Keratinocyte (primary cell): Measurements from ENCODE around the gene ZDHHC20. TPM values are rescaled to one million over a fixed set of nuclear protein-coding genes. Genes with fewer than 3 reads are reported as not detected.

Experiments used
- DNase-seq: peaks from one replicate; pipeline ENCODE4 v3.0.0-alpha.2; 2011; ENCODE audit warnings: low read depth, missing footprints, low spot score
- FAIRE-seq: peaks from 2 replicates; lab custom pipeline; 2011; peaks lifted over from hg19 to GRCh38; lab: Jason Lieb, UNC
- H2AFZ ChIP-seq: 2 replicates; pipeline ENCODE4 v1.6.0; 2012; ENCODE audit warnings: low read length, control low read depth, inconsistent platforms; ENCODE audit not compliant: control insufficient read depth
- H3K27ac ChIP-seq: 2 replicates; pipeline ENCODE4 v1.5.1; 2011; ENCODE audit warnings: low read length; ENCODE audit not compliant: control insufficient read depth, insufficient read depth
- H3K27me3 ChIP-seq: 3 replicates; pipeline ENCODE4 v1.6.0; 2011; ENCODE audit warnings: low read length; ENCODE audit not compliant: control insufficient read depth, insufficient read depth; ENCODE audit errors: extremely low read depth
- H3K36me3 ChIP-seq, 2 experiments: 2 replicates in 1 of 2; 3 replicates in 1 of 2; pipeline ENCODE4 v1.5.1; 2011; ENCODE audit warnings: low read length in 2 of 2, mild to moderate bottlenecking in 1 of 2; ENCODE audit not compliant: control insufficient read depth in 2 of 2, insufficient read depth in 2 of 2; ENCODE audit errors: extremely low read depth in 1 of 2
- H3K4me1 ChIP-seq: 3 replicates; pipeline ENCODE4 v1.5.1; 2011; ENCODE audit warnings: low read length; ENCODE audit not compliant: control insufficient read depth, insufficient read depth; ENCODE audit errors: extremely low read depth
- H3K4me2 ChIP-seq: 3 replicates; pipeline ENCODE4 v1.6.0; 2011; ENCODE audit warnings: low read depth, low read length; ENCODE audit not compliant: control insufficient read depth, insufficient read depth; ENCODE audit errors: extremely low read depth
- H3K4me3 ChIP-seq, 3 experiments: fragments of 200-600 bp in 1 of 3; sonication (generic) in 1 of 3; 2 replicates in 2 of 3; 3 replicates in 1 of 3; pipeline ENCODE4 v1.5.1; 2011 to 2016; ENCODE audit warnings: low read length in 3 of 3, mild to moderate bottlenecking in 3 of 3, control low read depth in 2 of 3, inconsistent platforms in 1 of 3, low read depth in 1 of 3, mixed read lengths in 1 of 3, mixed run types in 1 of 3, moderate library complexity in 1 of 3; ENCODE audit not compliant: control insufficient read depth in 2 of 3, insufficient read depth in 2 of 3; ENCODE audit errors: extremely low read depth in 1 of 3
- H3K79me2 ChIP-seq: 2 replicates; pipeline ENCODE4 v1.6.0; 2012; ENCODE audit warnings: low read length; ENCODE audit not compliant: control insufficient read depth, insufficient read depth
- H3K9ac ChIP-seq: 3 replicates; pipeline ENCODE4 v1.6.0; 2011; ENCODE audit warnings: low read length; ENCODE audit not compliant: control insufficient read depth, insufficient read depth; ENCODE audit errors: extremely low read depth
- H3K9me1 ChIP-seq: 3 replicates; pipeline ENCODE4 v1.6.0; 2011; ENCODE audit warnings: low read length; ENCODE audit not compliant: control insufficient read depth, insufficient read depth; ENCODE audit errors: extremely low read depth
- H3K9me3 ChIP-seq: 2 replicates; pipeline ENCODE4 v1.5.1; 2012; ENCODE audit warnings: low read depth, low read length; ENCODE audit not compliant: control insufficient read depth
- H4K20me1 ChIP-seq: 3 replicates; pipeline ENCODE4 v1.6.0; 2011; ENCODE audit warnings: low read length; ENCODE audit not compliant: control insufficient read depth, insufficient read depth; ENCODE audit errors: extremely low read depth
- EZH2 ChIP-seq: IDR thresholded peaks from one replicate; pipeline ENCODE4 v1.6.1; 2012; ENCODE audit warnings: inconsistent platforms, mild to moderate bottlenecking, low read length, moderate library complexity
- dilution Hi-C: fragments of 300-500 bp; cut with MboI; formaldehyde crosslinking; loops from one replicate; pipeline ENCODE4 v1.7.0; 2020; ENCODE audit warnings: low sequenced_read_pairs; ENCODE audit not compliant: extremely low pct_ligation_motif_present
- polyA plus RNA-seq, 5 experiments: library from polyadenylated mRNA; depleted of rRNA in 3 of 5; stranded (reverse) in 3 of 5; stranded (forward) in 1 of 5; unstranded in 1 of 5; fragments of >200 nt; gene quantifications; 1 replicate in 1 of 5; 2 replicates in 3 of 5; 3 replicates in 1 of 5; pipeline versions ENCODE4 v1.2.1 to v1.2.3, GENCODE V29; 2011 to 2012; ENCODE audit warnings: missing spikeins in 2 of 5, low read depth in 1 of 5, low replicate concordance in 1 of 5
- TF ChIP-seq, protein P1 (sequence below), 3 experiments: IDR thresholded peaks in 1 of 3; conservative IDR thresholded peaks in 1 of 3; optimal IDR thresholded peaks in 1 of 3; 2 replicates in 2 of 3; 3 replicates in 1 of 3; pipeline versions ENCODE3 to v1.5.1; 2011; ENCODE audit warnings: low read length in 3 of 3, mild to moderate bottlenecking in 3 of 3, moderate library complexity in 2 of 3, control low read depth in 1 of 3, inconsistent platforms in 1 of 3; ENCODE audit not compliant: insufficient read depth in 2 of 3; ENCODE audit errors: extremely low read depth in 1 of 3

ZDHHC20 gene
- polyA plus RNA-seq, 1 donor (not counting 4 experiments of a cell fraction or from before 2014, with no cell fraction given), result 45.8 TPM

DNA sequence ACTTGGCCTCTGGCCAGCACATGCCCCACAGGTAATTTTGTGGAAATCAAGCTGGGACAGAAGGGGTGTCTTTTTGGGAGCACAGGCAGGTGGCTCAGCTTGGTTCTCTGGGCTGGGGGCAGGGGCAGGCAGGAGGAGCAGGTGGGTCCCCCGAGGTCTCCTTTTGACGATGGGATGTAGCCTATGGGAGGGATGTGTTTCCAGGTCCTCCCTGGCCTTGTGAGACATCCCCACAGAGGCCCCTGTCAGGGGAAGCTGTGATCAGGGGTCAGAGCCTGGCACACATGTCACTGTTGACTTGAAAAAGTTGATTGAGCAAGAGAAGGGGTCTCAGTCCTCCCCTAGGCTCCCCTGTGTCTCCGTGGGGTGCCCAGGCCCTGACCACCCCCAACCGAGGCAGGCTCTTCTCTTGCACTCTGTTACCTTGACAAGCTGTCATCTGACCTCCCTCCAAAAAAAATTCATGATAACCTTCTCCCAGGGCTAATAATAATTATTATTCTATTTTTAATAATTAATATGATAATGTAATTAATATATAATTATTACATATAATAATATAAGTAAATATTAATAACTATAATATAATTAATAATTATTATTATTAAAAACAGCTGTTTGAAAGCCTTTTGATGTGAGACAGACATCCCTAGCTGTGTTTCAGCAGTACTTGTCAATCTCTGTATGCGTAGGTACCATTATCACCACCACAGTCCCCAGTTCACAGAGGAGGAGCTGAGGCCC lies 116.2 kb downstream of the ZDHHC20 start:
- TF ChIP-seq EZH2, result no peak
- TF ChIP-seq, protein P1, sequence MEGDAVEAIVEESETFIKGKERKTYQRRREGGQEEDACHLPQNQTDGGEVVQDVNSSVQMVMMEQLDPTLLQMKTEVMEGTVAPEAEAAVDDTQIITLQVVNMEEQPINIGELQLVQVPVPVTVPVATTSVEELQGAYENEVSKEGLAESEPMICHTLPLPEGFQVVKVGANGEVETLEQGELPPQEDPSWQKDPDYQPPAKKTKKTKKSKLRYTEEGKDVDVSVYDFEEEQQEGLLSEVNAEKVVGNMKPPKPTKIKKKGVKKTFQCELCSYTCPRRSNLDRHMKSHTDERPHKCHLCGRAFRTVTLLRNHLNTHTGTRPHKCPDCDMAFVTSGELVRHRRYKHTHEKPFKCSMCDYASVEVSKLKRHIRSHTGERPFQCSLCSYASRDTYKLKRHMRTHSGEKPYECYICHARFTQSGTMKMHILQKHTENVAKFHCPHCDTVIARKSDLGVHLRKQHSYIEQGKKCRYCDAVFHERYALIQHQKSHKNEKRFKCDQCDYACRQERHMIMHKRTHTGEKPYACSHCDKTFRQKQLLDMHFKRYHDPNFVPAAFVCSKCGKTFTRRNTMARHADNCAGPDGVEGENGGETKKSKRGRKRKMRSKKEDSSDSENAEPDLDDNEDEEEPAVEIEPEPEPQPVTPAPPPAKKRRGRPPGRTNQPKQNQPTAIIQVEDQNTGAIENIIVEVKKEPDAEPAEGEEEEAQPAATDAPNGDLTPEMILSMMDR (optimal IDR thresholded peaks at IDR 0.05 in 1 of 3, IDR thresholded peaks at IDR 0.05 in 1 of 3, conservative IDR thresholded peaks at IDR 0.05 in 1 of 3; ENCODE audit: extremely low read depth in 1 of 3, insufficient read depth in 2 of 3, low read length in 3 of 3), result no peak
- DNase-seq (no peak), FAIRE-seq (no peak)
- dilution Hi-C loops, result no loop called here
- no peaks in the 10 kb centered on the region for H3K4me1 ChIP-seq
- H3K4me2 ChIP-seq, result no peak overlapping the region
- no peaks in the 10 kb centered on the region for H3K9me3 ChIP-seq
- no peaks in the 10 kb centered on the region for H3K27me3 ChIP-seq
- no peaks in the 10 kb centered on the region for H3K79me2 ChIP-seq
- H3K9me1 ChIP-seq, result no peaks in the 10 kb centered on the region
- H2AFZ ChIP-seq, result no peak overlapping the region
- no peaks in the 10 kb centered on the region for H4K20me1 ChIP-seq
- no peak overlapping the region for H3K4me3 ChIP-seq
- H3K36me3 ChIP-seq, result no peaks in the 10 kb centered on the region
- no peak overlapping the region for H3K9ac ChIP-seq
- H3K27ac ChIP-seq, result no peak overlapping the region

DNA sequence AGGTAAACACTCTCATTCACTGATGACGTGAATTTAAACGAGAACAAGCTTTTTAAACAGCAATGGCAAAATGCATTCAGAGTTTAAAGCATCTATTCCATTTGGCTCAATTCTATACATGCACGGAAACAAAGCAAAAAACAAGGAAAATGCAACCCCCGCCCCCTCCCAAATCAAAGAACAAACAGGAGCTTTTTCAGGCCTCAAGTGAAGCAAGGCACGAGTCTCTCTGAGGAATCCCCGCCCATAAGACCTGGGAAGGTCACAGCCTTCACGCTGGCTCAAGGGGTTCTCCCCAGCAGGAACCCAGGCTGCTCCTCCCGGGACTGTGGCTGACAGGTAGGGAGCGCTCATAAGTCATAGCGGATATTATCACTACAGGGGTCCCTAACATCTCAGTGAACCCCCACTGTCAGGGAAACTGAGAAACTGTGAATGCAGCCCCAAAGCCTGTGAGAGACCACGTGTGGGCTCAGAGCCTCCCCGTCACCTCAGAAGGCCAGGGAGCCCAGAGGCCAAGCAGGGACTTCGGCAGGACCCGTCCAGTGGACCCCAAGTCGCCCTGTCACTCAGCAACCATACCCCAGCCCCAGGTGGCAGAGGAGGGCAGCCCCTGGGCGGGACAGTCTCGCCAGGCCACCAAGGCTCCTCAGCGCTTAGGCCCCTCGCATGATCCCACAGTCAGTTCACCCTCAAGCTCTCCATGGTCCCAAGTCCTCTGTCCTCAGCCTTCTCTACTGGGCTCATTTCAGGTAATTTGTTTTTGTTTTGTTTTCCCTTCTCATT lies 117.3 kb downstream of the ZDHHC20 start:
- Histone ChIP-seq H3K4me3 (no peak overlapping the region), H3K36me3 (no peaks in the 10 kb centered on the region), H3K4me2 (no peak overlapping the region), H3K9me3 (no peaks in the 10 kb centered on the region), H3K27ac (no peak overlapping the region), H3K27me3 (no peaks in the 10 kb centered on the region), H4K20me1 (no peaks in the 10 kb centered on the region), H3K9ac (no peak overlapping the region), H3K79me2 (no peaks in the 10 kb centered on the region), H3K4me1 (no peaks in the 10 kb centered on the region), H2AFZ (no peak overlapping the region), H3K9me1 (no peaks in the 10 kb centered on the region)
- no peak for TF ChIP-seq EZH2
- TF ChIP-seq, protein P1 (optimal IDR thresholded peaks at IDR 0.05 in 1 of 3, IDR thresholded peaks at IDR 0.05 in 1 of 3, conservative IDR thresholded peaks at IDR 0.05 in 1 of 3; ENCODE audit: extremely low read depth in 1 of 3, insufficient read depth in 2 of 3, low read length in 3 of 3), result no peak
- dilution Hi-C loops, result no loop called here
- FAIRE-seq (no peak), DNase-seq (no peak)
